Skeletal muscle tissue (tissue), 4 donors: ENCODE data around the gene SLC12A8. TPM values are rescaled to one million over a fixed set of nuclear protein-coding genes. Genes with fewer than 3 reads are reported as not detected.
"Not testable (repeated sequence)": the region's sequence is repeated elsewhere in the genome, so short reads cannot be mapped to it uniquely, and the experiment has no call there.

ENCODE experiments used
- H3K27ac ChIP-seq: one replicate; pipeline ENCODE4 v1.7.0; 2013; ENCODE audit warnings: mild to moderate bottlenecking, low read depth, low read length, inconsistent platforms
- H3K27me3 ChIP-seq, 3 donors: one replicate each; pipeline ENCODE4 v1.7.0; 2013; ENCODE audit warnings: low read length in 3 of 3; ENCODE audit not compliant: control insufficient read depth in 3 of 3, insufficient read depth in 3 of 3
- H3K36me3 ChIP-seq, 3 donors: one replicate each; pipeline ENCODE4 v1.7.0; 2013; ENCODE audit warnings: low read length in 3 of 3; ENCODE audit not compliant: control insufficient read depth in 3 of 3, insufficient read depth in 3 of 3
- H3K4me1 ChIP-seq, 3 donors: one replicate each; pipeline ENCODE4 v1.7.0; 2013; ENCODE audit warnings: low read length in 3 of 3, mild to moderate bottlenecking in 3 of 3; ENCODE audit not compliant: control insufficient read depth in 3 of 3, insufficient read depth in 3 of 3
- H3K4me3 ChIP-seq, 3 donors: one replicate each; pipeline ENCODE4 v1.7.0; 2013; ENCODE audit warnings: low read length in 3 of 3
- H3K9ac ChIP-seq, 3 donors: one replicate each; pipeline ENCODE4 v1.7.0; 2013; ENCODE audit warnings: low read length in 3 of 3, mild to moderate bottlenecking in 3 of 3, moderate library complexity in 2 of 3, low read depth in 1 of 3
- H3K9me3 ChIP-seq, 3 donors: one replicate each; pipeline ENCODE4 v1.7.0; 2013; ENCODE audit warnings: low read length in 3 of 3; ENCODE audit not compliant: control insufficient read depth in 3 of 3
- total RNA-seq: library from RNA; depleted of rRNA; stranded (reverse); fragments of >200 nt; gene quantifications from one replicate; pipeline ENCODE4 v1.2.3, GENCODE V29; 2014
- donor health status: Osteomylitis.

Gene SLC12A8
- total RNA-seq, 1 donor from 2014 or later, result 1.0 TPM

GRCh38 chr3:125087768-125088391 is 124.7 kb downstream of the SLC12A8 start:
- H3K27me3 ChIP-seq, result no peaks in the 10 kb centered on the region
- no peak overlapping the region for H3K9ac ChIP-seq
- no peak overlapping the region for H3K27ac ChIP-seq
- H3K4me3 ChIP-seq, result no peak overlapping the region
- H3K4me1 ChIP-seq, result peaks cover 2 to 8% (median 6%) of the 10 kb centered on the region in 3 donors
- no peaks in the 10 kb centered on the region for H3K36me3 ChIP-seq
- H3K9me3 ChIP-seq, result peaks cover 0 to 2% (median 0%) of the 10 kb centered on the region in 3 donors

DNA sequence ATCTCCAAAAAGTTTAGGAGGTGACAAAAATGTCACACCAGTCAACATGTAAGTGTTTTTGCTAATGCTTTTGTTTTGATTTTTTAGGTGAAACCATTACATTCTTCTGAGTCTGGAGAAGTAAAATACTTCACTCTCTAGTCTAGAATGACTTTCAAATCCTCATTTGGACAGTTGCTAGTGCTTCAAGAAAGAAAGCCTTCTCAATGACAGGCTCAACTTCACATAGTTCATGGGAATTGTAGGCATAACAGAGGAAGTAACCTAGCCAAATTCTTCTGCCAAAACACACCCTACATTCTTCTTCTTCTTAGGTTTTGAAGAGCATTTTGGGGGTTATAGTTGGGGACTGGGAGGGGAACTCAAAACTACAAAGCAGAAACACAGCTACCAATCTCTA is 127.4 kb downstream of the SLC12A8 start:
- no peak overlapping the region for H3K27ac ChIP-seq
- no peak overlapping the region for H3K9ac ChIP-seq
- H3K27me3 ChIP-seq, result no peaks in the 10 kb centered on the region
- H3K4me3 ChIP-seq, result no peak overlapping the region
- no peaks in the 10 kb centered on the region for H3K36me3 ChIP-seq
- peaks cover 2 to 8% (median 6%) of the 10 kb centered on the region in 3 donors for H3K4me1 ChIP-seq
- H3K9me3 ChIP-seq, result no peaks in the 10 kb centered on the region

GRCh38 chr3:125083776-125084175 is 128.8 kb downstream of the SLC12A8 start:
- H3K27ac ChIP-seq, result no peak overlapping the region
- no peaks in the 10 kb centered on the region for H3K9me3 ChIP-seq
- no peaks in the 10 kb centered on the region for H3K27me3 ChIP-seq

GRCh38 chr3:125082339-125082738 is 130.2 kb downstream of the SLC12A8 start:
- not testable (repeated sequence) for H3K27ac ChIP-seq, H3K4me3 ChIP-seq, H3K9me3 ChIP-seq, H3K9ac ChIP-seq, H3K27me3 ChIP-seq, H3K36me3 ChIP-seq
- H3K4me1 ChIP-seq, result peaks cover 3 to 14% (median 6%) of the 10 kb centered on the region in 3 donors

More at GRCh38 chr3:125083776-125084175, 128.8 kb downstream of the SLC12A8 start:
- Histone ChIP-seq H3K36me3 (no peaks in the 10 kb centered on the region), H3K4me1 (peaks cover 5 to 20% (median 12%) of the 10 kb centered on the region in 3 donors), H3K9ac (no peak overlapping the region), H3K4me3 (no peak overlapping the region)

DNA sequence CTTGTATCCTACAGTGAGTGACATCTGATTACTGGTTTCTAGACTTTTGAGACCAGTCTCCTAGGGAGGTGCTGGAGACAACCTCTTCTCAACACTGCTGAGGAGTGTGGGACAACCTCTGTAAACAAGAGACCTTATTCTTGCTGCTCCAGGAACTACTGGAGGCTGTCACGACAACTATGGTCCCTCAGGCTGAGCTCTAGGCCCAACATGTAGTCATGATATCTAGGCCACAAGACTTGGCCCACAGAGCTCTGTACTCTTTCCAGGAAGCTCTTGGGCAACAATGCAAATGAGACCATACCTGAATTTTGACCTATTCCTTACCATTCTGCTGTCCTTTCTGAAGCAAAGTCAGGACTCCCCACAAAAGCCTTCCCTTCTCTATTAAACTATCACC is 132.5 kb downstream of the SLC12A8 start:
- peaks cover 3 to 14% (median 6%) of the 10 kb centered on the region in 3 donors for H3K4me1 ChIP-seq
- no peaks in the 10 kb centered on the region for H3K9me3 ChIP-seq
- no peaks in the 10 kb centered on the region for H3K27me3 ChIP-seq
- H3K27ac ChIP-seq, result no peak overlapping the region
- H3K36me3 ChIP-seq, result no peaks in the 10 kb centered on the region
- H3K4me3 ChIP-seq, result no peak overlapping the region
- no peak overlapping the region for H3K9ac ChIP-seq

DNA sequence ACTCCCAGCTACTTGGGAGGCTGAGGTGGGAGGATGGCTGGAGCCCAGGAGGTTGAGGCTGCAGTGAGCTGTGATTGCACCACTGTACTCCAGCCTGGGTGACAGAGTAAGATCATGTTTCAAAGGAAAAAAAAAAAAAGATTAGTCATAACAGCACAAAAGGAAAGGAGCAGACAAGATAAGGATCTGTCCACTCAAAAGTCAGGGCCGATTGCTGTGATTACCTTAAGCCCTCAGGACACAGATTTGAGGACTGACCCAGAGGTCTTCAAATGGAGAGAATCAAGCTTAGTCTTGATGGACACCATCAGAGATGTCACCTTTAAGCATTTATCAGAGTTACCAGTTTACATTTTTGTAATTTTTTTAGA is 132.9 kb downstream of the SLC12A8 start:
- Histone ChIP-seq H3K9me3 (no peaks in the 10 kb centered on the region), H3K27me3 (no peaks in the 10 kb centered on the region), H3K9ac (no peak overlapping the region), H3K27ac (no peak overlapping the region), H3K4me3 (no peak overlapping the region), H3K36me3 (no peaks in the 10 kb centered on the region), H3K4me1 (peaks cover 3 to 14% (median 6%) of the 10 kb centered on the region in 3 donors)

GRCh38 chr3:125078951-125079674 is 133.4 kb downstream of the SLC12A8 start:
- no peak overlapping the region for H3K9ac ChIP-seq
- H3K9me3 ChIP-seq, result no peaks in the 10 kb centered on the region
- H3K4me1 ChIP-seq, result peaks cover 3 to 14% (median 6%) of the 10 kb centered on the region in 3 donors
- no peak overlapping the region for H3K27ac ChIP-seq
- H3K36me3 ChIP-seq, result no peaks in the 10 kb centered on the region
- H3K4me3 ChIP-seq, result no peak overlapping the region
- H3K27me3 ChIP-seq, result no peaks in the 10 kb centered on the region

DNA sequence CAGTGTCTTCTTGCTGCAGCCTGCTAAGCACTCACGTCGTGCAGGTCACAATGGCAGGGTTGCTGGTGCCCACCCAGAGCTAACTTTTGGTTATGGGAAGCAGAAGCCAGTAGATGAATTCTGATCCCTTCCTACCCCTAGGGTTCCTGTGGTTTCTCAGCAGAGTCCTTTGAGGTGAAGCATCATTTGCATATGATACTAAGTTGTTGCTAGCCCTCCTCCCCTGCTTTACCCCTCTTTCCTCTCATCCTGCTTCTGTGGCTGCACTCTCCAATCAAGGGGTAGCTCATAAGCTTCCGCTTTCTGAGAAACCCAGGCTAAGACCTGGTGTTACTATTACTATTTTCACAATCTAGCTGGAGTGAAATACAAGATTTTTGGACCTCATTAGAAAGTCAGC is 134.7 kb downstream of the SLC12A8 start:
- H3K36me3 ChIP-seq, result no peaks in the 10 kb centered on the region
- no peaks in the 10 kb centered on the region for H3K27me3 ChIP-seq
- no peak overlapping the region for H3K27ac ChIP-seq
- H3K4me1 ChIP-seq, result peaks cover 3 to 14% (median 6%) of the 10 kb centered on the region in 3 donors
- H3K4me3 ChIP-seq, result no peak overlapping the region
- H3K9me3 ChIP-seq, result no peaks in the 10 kb centered on the region
- H3K9ac ChIP-seq, result no peak overlapping the region

DNA sequence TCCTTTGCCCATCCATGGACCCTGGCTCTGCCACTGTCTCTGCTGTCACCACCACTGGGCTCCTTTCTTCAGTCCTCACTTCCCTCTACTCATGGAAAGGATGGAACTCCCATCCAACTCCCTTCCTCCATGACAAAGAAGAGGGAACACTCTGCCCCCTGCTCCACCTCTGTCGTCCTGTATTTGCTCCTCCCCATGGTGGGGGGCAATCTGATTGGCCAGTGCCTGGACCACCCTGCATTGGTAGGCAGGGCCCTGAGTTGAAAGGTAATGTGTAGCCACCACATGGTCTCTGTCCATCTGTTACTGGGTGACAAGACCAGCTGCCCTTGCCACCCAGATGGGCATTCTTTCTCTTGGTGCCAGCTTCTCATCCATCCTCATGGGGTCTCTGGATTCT is 136.1 kb downstream of the SLC12A8 start:
- peaks cover 3 to 18% (median 6%) of the 10 kb centered on the region in 3 donors for H3K4me1 ChIP-seq
- no peak overlapping the region for H3K4me3 ChIP-seq
- no peaks in the 10 kb centered on the region for H3K9me3 ChIP-seq
- no peak overlapping the region for H3K27ac ChIP-seq
- no peak overlapping the region for H3K9ac ChIP-seq
- H3K27me3 ChIP-seq, result no peaks in the 10 kb centered on the region
- H3K36me3 ChIP-seq, result no peaks in the 10 kb centered on the region

DNA sequence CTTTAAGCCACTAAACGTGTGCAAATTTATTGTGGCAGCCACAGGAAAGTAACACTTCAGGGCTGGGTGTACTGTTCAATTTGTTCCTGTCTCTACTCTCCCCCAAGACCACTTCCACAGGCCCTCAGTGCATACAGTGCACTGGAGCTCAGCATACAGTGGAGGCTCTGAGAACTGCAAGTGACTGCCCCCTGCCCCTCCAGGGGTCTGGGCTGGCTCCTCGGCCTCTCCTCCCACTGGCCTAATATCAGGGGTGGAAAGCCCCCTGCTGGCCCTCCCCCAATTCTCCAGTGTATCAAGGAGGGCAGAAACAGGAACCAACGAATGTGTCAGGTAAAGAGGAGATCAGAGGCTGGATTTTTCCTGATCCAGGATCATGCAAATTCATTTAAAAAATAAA is 136.8 kb downstream of the SLC12A8 start:
- no peaks in the 10 kb centered on the region for H3K36me3 ChIP-seq
- no peaks in the 10 kb centered on the region for H3K9me3 ChIP-seq
- H3K4me3 ChIP-seq, result no peak overlapping the region
- peaks cover 3 to 18% (median 6%) of the 10 kb centered on the region in 3 donors for H3K4me1 ChIP-seq
- no peak overlapping the region for H3K9ac ChIP-seq
- no peaks in the 10 kb centered on the region for H3K27me3 ChIP-seq
- no peak overlapping the region for H3K27ac ChIP-seq
